Esophagus squamous epithelium (tissue), 4 donors: ENCODE data around the gene FURIN.

Experiments
- POLR2A ChIP-seq, 4 donors: fragments of 450-650 bp; IDR thresholded peaks; one replicate each; pipeline ENCODE4 v1.6.1; 2017; ENCODE audit warnings: antibody characterized with exemption in 4 of 4, mild to moderate bottlenecking in 4 of 4, moderate library complexity in 3 of 4
- TF ChIP-seq, protein P1 (sequence below), 6 experiments: fragments of 450-650 bp in 4 of 6; fragments of 200-600 bp in 2 of 6; sonication (generic) in 2 of 6; IDR thresholded peaks; one replicate each; pipeline ENCODE4 v1.5.1; 2016 to 2019; ENCODE audit warnings: antibody characterized with exemption in 6 of 6, mild to moderate bottlenecking in 4 of 6, moderate library complexity in 4 of 6

DNA sequence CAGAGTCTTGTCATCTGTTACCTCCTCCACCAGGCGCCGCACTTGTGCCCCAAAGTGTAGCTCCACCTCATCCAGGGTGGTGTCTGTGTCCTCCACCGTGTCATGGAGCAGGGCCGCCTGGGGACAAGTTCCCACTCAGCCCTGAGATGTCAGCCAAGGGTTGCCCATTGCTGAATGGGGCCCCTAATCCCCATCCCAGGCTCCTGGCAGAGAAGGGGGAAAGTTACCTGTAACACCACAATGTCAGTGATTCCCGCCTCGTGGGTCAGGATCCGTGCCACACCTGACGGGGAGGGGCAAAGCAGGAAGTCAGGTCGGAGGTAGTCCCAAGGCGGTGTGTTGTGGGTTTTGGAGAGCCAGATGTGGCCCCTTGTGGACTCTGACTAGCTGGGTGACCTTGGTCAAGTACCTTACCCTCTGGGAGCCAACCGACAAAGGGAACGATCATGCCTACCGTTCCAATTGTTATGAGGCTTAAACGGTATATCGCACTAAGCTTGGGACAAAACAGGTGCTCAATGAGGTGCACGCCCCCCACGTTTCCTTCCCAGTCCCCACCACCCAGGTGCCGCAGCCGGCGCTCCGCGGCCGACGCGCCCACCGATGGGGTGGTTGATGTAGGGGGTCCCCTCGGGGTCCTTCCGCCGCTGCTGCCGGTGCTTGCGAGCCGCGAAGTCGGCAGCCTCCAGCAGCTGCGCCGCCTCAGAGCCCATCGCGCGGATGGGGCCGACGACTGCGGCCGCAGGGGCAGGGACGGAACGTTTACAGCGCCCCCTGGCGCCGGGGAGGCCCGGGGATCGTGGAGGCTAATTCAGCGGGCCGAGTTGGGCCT, 63.7 kb downstream of the FURIN start, which contains the start of gene HDDC3:
- TF ChIP-seq, protein P1, sequence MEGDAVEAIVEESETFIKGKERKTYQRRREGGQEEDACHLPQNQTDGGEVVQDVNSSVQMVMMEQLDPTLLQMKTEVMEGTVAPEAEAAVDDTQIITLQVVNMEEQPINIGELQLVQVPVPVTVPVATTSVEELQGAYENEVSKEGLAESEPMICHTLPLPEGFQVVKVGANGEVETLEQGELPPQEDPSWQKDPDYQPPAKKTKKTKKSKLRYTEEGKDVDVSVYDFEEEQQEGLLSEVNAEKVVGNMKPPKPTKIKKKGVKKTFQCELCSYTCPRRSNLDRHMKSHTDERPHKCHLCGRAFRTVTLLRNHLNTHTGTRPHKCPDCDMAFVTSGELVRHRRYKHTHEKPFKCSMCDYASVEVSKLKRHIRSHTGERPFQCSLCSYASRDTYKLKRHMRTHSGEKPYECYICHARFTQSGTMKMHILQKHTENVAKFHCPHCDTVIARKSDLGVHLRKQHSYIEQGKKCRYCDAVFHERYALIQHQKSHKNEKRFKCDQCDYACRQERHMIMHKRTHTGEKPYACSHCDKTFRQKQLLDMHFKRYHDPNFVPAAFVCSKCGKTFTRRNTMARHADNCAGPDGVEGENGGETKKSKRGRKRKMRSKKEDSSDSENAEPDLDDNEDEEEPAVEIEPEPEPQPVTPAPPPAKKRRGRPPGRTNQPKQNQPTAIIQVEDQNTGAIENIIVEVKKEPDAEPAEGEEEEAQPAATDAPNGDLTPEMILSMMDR (IDR thresholded peaks at IDR 0.05) = peak; percentile 78 to 96 (median 93)
- TF ChIP-seq POLR2A (IDR thresholded peaks at IDR 0.05) = peak in 1 of 4 donors; percentile 79
